Fibroblast of upper back skin (primary cell): Measurements from ENCODE around the gene NOP14.
"Not testable (repeated sequence)": the region's sequence is repeated elsewhere in the genome, so short reads cannot be mapped to it uniquely, and the experiment has no call there.

Experiments
- DNase-seq: peaks from one replicate; pipeline ENCODE4 v3.0.0-alpha.2; 2013

NOP14 gene

GRCh38 chr4:2930135-2930757 lies 33.0 kb downstream of the NOP14 start:
- no peak for DNase-seq

GRCh38 chr4:2929469-2929868 lies 33.7 kb downstream of the NOP14 start:
- no peak for DNase-seq

GRCh38 chr4:2928242-2929176 lies 34.7 kb downstream of the NOP14 start:
- no peak for DNase-seq

GRCh38 chr4:2927696-2928075 lies 35.5 kb downstream of the NOP14 start:
- no peak for DNase-seq

GRCh38 chr4:2927016-2927695 lies 36.0 kb downstream of the NOP14 start:
- no peak for DNase-seq

- no peak for DNase-seq
These were observed 37.0 kb downstream of the NOP14 start for GRCh38 chr4:2925931-2926860.

GRCh38 chr4:2925496-2925895 lies 37.7 kb downstream of the NOP14 start:
- no peak for DNase-seq

GRCh38 chr4:2924765-2925301 lies 38.4 kb downstream of the NOP14 start:
- no peak for DNase-seq

GRCh38 chr4:2924286-2924685 lies 38.9 kb downstream of the NOP14 start:
- no peak for DNase-seq

GRCh38 chr4:2923668-2924173 lies 39.5 kb downstream of the NOP14 start:
- no peak for DNase-seq

- DNase-seq: no peak
These were observed 40.1 kb downstream of the NOP14 start for GRCh38 chr4:2923141-2923551.

GRCh38 chr4:2922453-2923101 lies 40.6 kb downstream of the NOP14 start:
- peak; percentile 56 for DNase-seq

GRCh38 chr4:2918714-2919113 lies 44.5 kb downstream of the NOP14 start:
- not testable (repeated sequence) for DNase-seq

GRCh38 chr4:2918300-2918699 lies 44.9 kb downstream of the NOP14 start:
- DNase-seq: not testable (repeated sequence)

GRCh38 chr4:2916696-2917095 lies 46.5 kb downstream of the NOP14 start:
- not testable (repeated sequence) for DNase-seq

GRCh38 chr4:2915789-2916188 lies 47.4 kb downstream of the NOP14 start:
- no peak for DNase-seq

- no peak for DNase-seq
These were observed 48.7 kb downstream of the NOP14 start for GRCh38 chr4:2914256-2915126.

GRCh38 chr4:2913168-2913567 lies 50.0 kb downstream of the NOP14 start:
- no peak for DNase-seq

GRCh38 chr4:2911868-2912267 lies 51.3 kb downstream of the NOP14 start:
- DNase-seq: no peak

- DNase-seq: no peak
These were observed 52.8 kb downstream of the NOP14 start for GRCh38 chr4:2910409-2910808.
